NT2/D1 (cell line): ENCODE data around the gene NRXN3.

Source experiments
- DNase-seq: peaks from one replicate; pipeline ENCODE4 v3.0.0-alpha.2; 2011; ENCODE audit warnings: low read depth, low spot score
- H3K27me3 ChIP-seq: 2 replicates; pipeline ENCODE4 v1.6.0; 2011; ENCODE audit warnings: mild to moderate bottlenecking; ENCODE audit not compliant: insufficient read length, insufficient read depth
- H3K36me3 ChIP-seq: 2 replicates; pipeline ENCODE4 v1.6.1; 2011; ENCODE audit warnings: mild to moderate bottlenecking, low read length, mixed read lengths; ENCODE audit not compliant: insufficient read depth, insufficient read length
- H3K4me1 ChIP-seq: 2 replicates; pipeline ENCODE4 v1.5.1; 2011; ENCODE audit not compliant: insufficient read depth, insufficient read length
- H3K4me3 ChIP-seq: 2 replicates; pipeline ENCODE4 v1.5.1; 2011; ENCODE audit warnings: low read depth; ENCODE audit not compliant: insufficient read length
- H3K9ac ChIP-seq: 2 replicates; pipeline ENCODE4 v1.6.0; 2011; ENCODE audit warnings: low read depth; ENCODE audit not compliant: insufficient read length
- H3K9me3 ChIP-seq: 2 replicates; pipeline ENCODE4 v1.5.1; 2011; ENCODE audit warnings: mild to moderate bottlenecking, low read length; ENCODE audit not compliant: insufficient read depth
- SUZ12 ChIP-seq: IDR thresholded peaks from 2 replicates; pipeline ENCODE4 v1.6.1; 2011; ENCODE audit not compliant: insufficient read length, insufficient read depth; ENCODE audit errors: extremely low read depth
- YY1 ChIP-seq: IDR thresholded peaks from 2 replicates; pipeline ENCODE4 v1.6.1; 2011; ENCODE audit not compliant: insufficient read length, insufficient read depth
- ZNF274 ChIP-seq: IDR thresholded peaks from 2 replicates; pipeline ENCODE4 v1.6.1; 2011; ENCODE audit warnings: mild to moderate bottlenecking, low read depth, low read length

NRXN3 gene

GRCh38 chr14:79443602-79444001 lies 1273.4 kb downstream of the NRXN3 start:
- Histone ChIP-seq H3K36me3 (no peaks in the 10 kb centered on the region), H3K4me1 (no peaks in the 10 kb centered on the region), H3K4me3 (no peak overlapping the region), H3K27me3 (no peaks in the 10 kb centered on the region), H3K9ac (no peak overlapping the region), H3K9me3 (no peaks in the 10 kb centered on the region)
- TF ChIP-seq SUZ12 (no peak), ZNF274 (no peak), YY1 (no peak)
- no peak for DNase-seq

GRCh38 chr14:79448960-79449359 lies 1278.8 kb downstream of the NRXN3 start:
- TF ChIP-seq ZNF274 (no peak), YY1 (no peak), SUZ12 (no peak)
- no peak overlapping the region for H3K9ac ChIP-seq
- H3K9me3 ChIP-seq, result no peaks in the 10 kb centered on the region
- DNase-seq, result no peak
- no peaks in the 10 kb centered on the region for H3K4me1 ChIP-seq
- no peak overlapping the region for H3K4me3 ChIP-seq
- H3K27me3 ChIP-seq, result no peaks in the 10 kb centered on the region
- H3K36me3 ChIP-seq, result no peaks in the 10 kb centered on the region

DNA sequence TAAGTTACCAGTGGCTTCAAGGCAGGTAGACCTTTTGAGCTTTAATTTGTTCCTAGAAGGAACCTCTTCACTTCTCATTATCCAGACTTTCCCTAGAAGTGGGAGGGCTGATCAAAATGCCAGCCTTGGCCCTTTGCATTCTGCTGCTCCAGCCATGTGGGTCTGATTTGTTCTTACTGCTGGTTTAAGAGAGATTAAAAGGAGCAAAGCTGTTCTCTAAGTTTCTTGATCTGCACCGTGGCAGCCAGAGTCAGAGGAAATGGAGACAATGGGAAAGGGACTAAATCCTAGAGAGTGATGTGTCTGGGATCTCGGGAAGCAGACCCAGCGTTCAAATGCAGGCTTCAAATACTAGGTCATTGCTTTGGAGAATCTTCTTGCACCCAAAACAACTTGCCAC lies 1281.4 kb downstream of the NRXN3 start:
- H3K4me1 ChIP-seq, result no peaks in the 10 kb centered on the region
- H3K9ac ChIP-seq, result no peak overlapping the region
- no peak for DNase-seq
- no peaks in the 10 kb centered on the region for H3K9me3 ChIP-seq
- TF ChIP-seq ZNF274 (no peak), YY1 (no peak), SUZ12 (no peak)
- H3K27me3 ChIP-seq, result no peaks in the 10 kb centered on the region
- H3K36me3 ChIP-seq, result no peaks in the 10 kb centered on the region
- H3K4me3 ChIP-seq, result no peak overlapping the region

DNA sequence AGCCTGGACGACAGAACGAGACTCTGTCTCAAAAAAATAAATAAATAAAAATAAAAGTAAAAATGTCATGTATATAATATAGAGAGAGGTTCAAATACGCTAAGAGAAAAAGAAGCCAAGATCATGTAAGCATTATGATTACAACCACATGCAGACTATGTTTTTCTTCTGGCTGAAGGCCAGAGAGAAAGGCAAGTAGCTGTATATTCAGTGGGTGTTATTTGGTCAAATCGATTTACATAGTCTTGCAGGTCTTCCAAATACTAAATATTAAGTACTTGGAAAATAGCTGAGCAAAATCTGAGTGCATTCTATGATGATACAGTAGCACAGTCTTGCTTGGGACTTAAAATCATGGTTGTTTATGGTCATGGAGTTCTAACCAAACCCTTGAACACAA lies 1283.1 kb downstream of the NRXN3 start:
- TF ChIP-seq SUZ12 (no peak), YY1 (no peak)
- H3K4me1 ChIP-seq, result no peaks in the 10 kb centered on the region
- no peaks in the 10 kb centered on the region for H3K27me3 ChIP-seq
- no peak overlapping the region for H3K4me3 ChIP-seq
- no peak for DNase-seq
- H3K9ac ChIP-seq, result no peak overlapping the region
- no peaks in the 10 kb centered on the region for H3K9me3 ChIP-seq
- H3K36me3 ChIP-seq, result no peaks in the 10 kb centered on the region

- no peak for TF ChIP-seq YY1
- TF ChIP-seq SUZ12, result no peak
- no peak overlapping the region for H3K4me3 ChIP-seq
- no peaks in the 10 kb centered on the region for H3K4me1 ChIP-seq
- no peak for DNase-seq
- no peak overlapping the region for H3K9ac ChIP-seq
- H3K36me3 ChIP-seq, result no peaks in the 10 kb centered on the region
- no peaks in the 10 kb centered on the region for H3K9me3 ChIP-seq
- H3K27me3 ChIP-seq, result no peaks in the 10 kb centered on the region
These were observed 1294.3 kb downstream of the NRXN3 start for GRCh38 chr14:79464468-79464867.

DNA sequence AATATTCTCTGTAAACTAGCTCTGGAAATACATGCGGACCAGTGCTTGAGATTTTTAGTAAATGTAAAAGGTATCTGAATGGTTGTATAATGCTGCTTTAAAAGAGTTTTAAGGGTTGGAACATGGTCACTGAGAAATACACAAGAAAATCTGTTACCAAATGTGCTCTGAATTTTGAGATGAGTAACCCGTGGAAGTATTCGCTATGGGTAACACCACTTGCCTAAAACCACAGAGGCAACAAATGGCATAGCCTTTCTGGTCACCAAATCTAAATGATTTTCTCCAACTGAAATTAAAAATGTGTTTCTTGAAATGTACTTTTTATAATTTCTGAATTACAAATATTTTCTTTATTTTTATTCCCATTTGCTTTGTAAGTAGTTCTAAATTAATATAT lies 1295.5 kb downstream of the NRXN3 start:
- TF ChIP-seq ZNF274 (no peak), YY1 (no peak), SUZ12 (no peak)
- H3K36me3 ChIP-seq, result no peaks in the 10 kb centered on the region
- DNase-seq, result no peak

GRCh38 chr14:79466938-79467527 lies 1296.9 kb downstream of the NRXN3 start:
- no peaks in the 10 kb centered on the region for H3K36me3 ChIP-seq
- TF ChIP-seq YY1 (no peak), SUZ12 (no peak), ZNF274 (no peak)
- no peak for DNase-seq
- no peak overlapping the region for H3K4me3 ChIP-seq
- no peak overlapping the region for H3K9ac ChIP-seq
- H3K9me3 ChIP-seq, result no peaks in the 10 kb centered on the region
- H3K4me1 ChIP-seq, result no peaks in the 10 kb centered on the region
- no peaks in the 10 kb centered on the region for H3K27me3 ChIP-seq

More for the DNA sequence above, 1295.5 kb downstream of the NRXN3 start:
- Histone ChIP-seq H3K27me3 (no peaks in the 10 kb centered on the region), H3K9me3 (no peaks in the 10 kb centered on the region), H3K9ac (no peak overlapping the region), H3K4me1 (no peaks in the 10 kb centered on the region), H3K4me3 (no peak overlapping the region)

GRCh38 chr14:79467835-79468234 lies 1297.7 kb downstream of the NRXN3 start:
- Histone ChIP-seq H3K36me3 (no peaks in the 10 kb centered on the region), H3K9ac (no peak overlapping the region), H3K4me3 (no peak overlapping the region), H3K9me3 (no peaks in the 10 kb centered on the region), H3K4me1 (no peaks in the 10 kb centered on the region), H3K27me3 (no peaks in the 10 kb centered on the region)
- no peak for TF ChIP-seq SUZ12
- no peak for TF ChIP-seq YY1
- TF ChIP-seq ZNF274, result no peak
- no peak for DNase-seq
